Muscle layer of duodenum (tissue), 2 donors: ENCODE data around the gene TFIP11.

Source experiments
- H3K27ac ChIP-seq: one replicate; pipeline ENCODE4 v1.7.0; 2013; ENCODE audit warnings: mild to moderate bottlenecking, low read length
- H3K27me3 ChIP-seq: one replicate; pipeline ENCODE4 v1.7.0; 2013; ENCODE audit warnings: low read depth, mild to moderate bottlenecking, control low read depth, low read length
- H3K36me3 ChIP-seq, 2 donors: one replicate each; pipeline ENCODE4 v1.7.0; 2013; ENCODE audit warnings: low read length in 2 of 2, control low read depth in 1 of 2, mild to moderate bottlenecking in 1 of 2; ENCODE audit not compliant: insufficient read depth in 2 of 2, control insufficient read depth in 1 of 2
- H3K4me1 ChIP-seq, 2 donors: one replicate each; pipeline ENCODE4 v1.7.0; 2013; ENCODE audit warnings: low read length in 2 of 2, mild to moderate bottlenecking in 2 of 2, control low read depth in 1 of 2, moderate library complexity in 1 of 2; ENCODE audit not compliant: insufficient read depth in 2 of 2, control insufficient read depth in 1 of 2
- H3K4me3 ChIP-seq, 2 donors: one replicate each; pipeline ENCODE4 v1.7.0; 2013; ENCODE audit warnings: low read length in 2 of 2, low read depth in 1 of 2, mild to moderate bottlenecking in 1 of 2
- H3K9me3 ChIP-seq, 2 donors: one replicate each; pipeline ENCODE4 v1.7.0; 2013; ENCODE audit warnings: low read length in 2 of 2, control low read depth in 1 of 2, mild to moderate bottlenecking in 1 of 2; ENCODE audit not compliant: control insufficient read depth in 1 of 2
- donor health status: healthy.

TFIP11 gene

DNA sequence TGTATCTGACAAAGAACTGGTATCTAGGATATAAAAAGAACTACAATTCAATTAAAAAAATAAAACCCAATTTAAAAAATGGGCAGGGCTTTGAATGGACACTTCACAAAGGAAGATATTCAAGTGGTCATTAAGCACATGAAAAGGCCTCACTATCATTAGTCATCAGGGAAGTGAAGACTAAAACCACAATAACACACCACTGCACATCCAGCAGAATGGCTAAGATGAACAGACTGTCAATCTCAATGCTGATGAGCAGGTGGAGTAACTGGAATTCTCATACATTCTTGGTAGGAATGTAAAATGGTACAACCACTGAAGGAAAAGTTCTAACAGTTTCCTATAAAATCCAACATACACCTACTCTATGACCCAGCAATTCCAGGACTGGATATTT lies 37.6 kb downstream of the TFIP11 start:
- Histone ChIP-seq H3K27ac (no peak overlapping the region), H3K4me1 (peaks cover 6 to 8% of the 10 kb centered on the region in 2 donors), H3K36me3 (peaks cover 45 to 64% of the 10 kb centered on the region in 2 donors), H3K9me3 (no peaks in the 10 kb centered on the region), H3K4me3 (no peak overlapping the region), H3K27me3 (no peaks in the 10 kb centered on the region)

DNA sequence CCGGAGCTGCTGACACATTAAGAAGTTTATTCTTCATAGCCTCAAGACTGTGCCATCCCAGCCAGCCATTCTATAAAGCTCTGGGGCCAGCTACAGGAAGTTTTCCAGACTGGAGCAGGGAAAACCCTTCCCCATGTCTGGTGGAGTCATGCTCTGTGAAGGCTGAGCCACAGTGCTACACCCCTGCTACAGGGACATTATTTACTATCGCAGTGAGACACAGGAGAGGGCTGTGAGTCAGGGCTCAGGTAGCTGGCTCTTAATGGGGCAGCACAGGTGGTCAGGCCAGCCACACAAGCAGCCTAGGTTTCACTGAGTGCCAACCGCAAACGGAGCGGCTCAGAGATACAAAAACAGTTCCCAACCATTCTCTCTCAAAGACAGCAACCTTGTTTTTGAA lies 40.8 kb downstream of the TFIP11 start:
- Histone ChIP-seq H3K27ac (no peak overlapping the region), H3K36me3 (peaks cover 55 to 84% of the 10 kb centered on the region in 2 donors)

DNA sequence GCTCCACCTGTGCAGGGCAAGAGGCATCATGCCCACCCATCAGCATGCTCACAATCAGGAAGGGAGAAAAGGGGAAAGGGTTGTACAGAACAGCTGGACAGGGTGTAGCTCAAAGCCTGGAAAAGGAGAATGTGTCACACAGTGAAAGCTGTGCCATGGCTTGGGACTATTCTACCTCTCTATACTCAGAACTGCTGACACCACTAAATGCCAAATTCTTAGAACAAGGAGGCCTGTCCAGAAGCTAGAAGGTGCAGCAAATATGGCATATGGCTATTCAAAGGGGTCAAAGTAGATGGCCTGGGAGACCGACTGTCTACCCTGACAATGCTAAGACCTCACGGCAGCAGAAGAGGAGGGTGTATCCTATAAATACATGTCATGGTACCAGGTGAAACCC lies 41.5 kb downstream of the TFIP11 start:
- H3K4me3 ChIP-seq = no peak overlapping the region
- H3K4me1 ChIP-seq = no peaks in the 10 kb centered on the region
- H3K27me3 ChIP-seq = no peaks in the 10 kb centered on the region
- no peaks in the 10 kb centered on the region for H3K9me3 ChIP-seq
- peaks cover 56 to 86% of the 10 kb centered on the region in 2 donors for H3K36me3 ChIP-seq
- H3K27ac ChIP-seq = no peak overlapping the region

More for the DNA sequence above, 40.8 kb downstream of the TFIP11 start:
- no peak overlapping the region for H3K4me3 ChIP-seq
- no peaks in the 10 kb centered on the region for H3K4me1 ChIP-seq
- H3K27me3 ChIP-seq = no peaks in the 10 kb centered on the region
- no peaks in the 10 kb centered on the region for H3K9me3 ChIP-seq

DNA sequence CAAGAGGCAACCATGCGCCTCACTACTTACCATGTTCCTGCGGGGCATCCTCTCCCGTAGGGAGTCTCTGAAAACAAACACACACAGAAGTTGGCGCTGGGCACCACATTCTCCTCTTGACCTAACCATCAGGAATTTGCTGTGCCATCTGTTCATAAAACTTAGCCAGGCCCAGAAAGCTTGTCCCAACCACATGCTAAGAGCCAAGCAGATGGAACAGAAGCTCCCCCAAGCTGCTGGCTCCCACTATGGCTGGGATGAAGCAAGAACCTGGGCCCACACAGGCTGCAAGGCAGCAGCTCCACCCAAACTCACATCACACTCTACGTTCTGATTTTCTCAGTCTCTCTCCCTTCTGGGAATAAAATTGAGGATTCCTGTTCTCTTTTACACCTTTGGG lies 46.1 kb downstream of the TFIP11 start:
- H3K36me3 ChIP-seq = peaks cover 62 to 87% of the 10 kb centered on the region in 2 donors
- H3K27ac ChIP-seq = no peak overlapping the region
- no peaks in the 10 kb centered on the region for H3K9me3 ChIP-seq
- no peak overlapping the region for H3K4me3 ChIP-seq
- H3K4me1 ChIP-seq = no peaks in the 10 kb centered on the region
- no peaks in the 10 kb centered on the region for H3K27me3 ChIP-seq

DNA sequence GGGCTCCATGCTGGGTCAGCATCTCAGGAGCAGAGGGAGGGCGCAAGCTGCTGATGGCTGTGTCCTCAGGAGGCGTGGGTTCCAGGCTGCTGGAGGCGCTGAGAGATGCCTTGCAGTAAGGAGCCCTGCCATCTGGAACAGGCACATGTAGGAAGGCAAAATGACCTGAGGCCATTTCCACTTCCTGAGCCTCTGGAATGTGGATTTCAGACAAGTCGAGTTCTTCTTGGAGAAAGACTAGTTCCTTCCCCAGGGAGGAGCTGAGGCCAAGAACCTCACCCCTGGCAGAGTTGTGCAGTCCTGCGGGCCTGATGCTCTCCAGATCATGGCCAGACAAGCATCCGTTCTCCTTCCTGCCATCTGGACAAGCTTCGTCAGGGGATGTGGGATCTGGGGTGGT lies 48.0 kb downstream of the TFIP11 start:
- Histone ChIP-seq H3K4me1 (no peaks in the 10 kb centered on the region), H3K9me3 (no peaks in the 10 kb centered on the region), H3K36me3 (peaks cover 57 to 83% of the 10 kb centered on the region in 2 donors), H3K27me3 (no peaks in the 10 kb centered on the region), H3K27ac (no peak overlapping the region), H3K4me3 (no peak overlapping the region)

DNA sequence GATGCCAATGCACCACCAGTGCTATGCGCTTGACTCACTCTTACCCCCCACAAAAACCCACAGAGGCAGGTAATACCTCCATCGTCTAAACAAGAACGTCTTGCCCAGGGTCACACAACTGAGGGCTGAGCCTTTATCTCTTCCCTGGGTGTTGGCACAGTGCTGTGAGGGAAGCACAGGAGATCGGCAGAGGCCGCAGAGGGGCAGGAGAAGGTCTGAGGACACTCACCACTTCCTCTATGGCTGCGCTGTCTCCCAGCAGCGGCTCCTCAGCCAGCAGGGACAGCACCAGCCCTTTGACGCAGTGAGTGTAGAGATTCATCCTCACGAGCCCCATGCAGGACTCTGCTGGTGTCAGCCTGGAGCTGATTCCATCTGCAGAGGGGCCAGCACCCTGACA lies 48.6 kb downstream of the TFIP11 start:
- H3K36me3 ChIP-seq = peaks cover 54 to 82% of the 10 kb centered on the region in 2 donors
- H3K27ac ChIP-seq = no peak overlapping the region

DNA sequence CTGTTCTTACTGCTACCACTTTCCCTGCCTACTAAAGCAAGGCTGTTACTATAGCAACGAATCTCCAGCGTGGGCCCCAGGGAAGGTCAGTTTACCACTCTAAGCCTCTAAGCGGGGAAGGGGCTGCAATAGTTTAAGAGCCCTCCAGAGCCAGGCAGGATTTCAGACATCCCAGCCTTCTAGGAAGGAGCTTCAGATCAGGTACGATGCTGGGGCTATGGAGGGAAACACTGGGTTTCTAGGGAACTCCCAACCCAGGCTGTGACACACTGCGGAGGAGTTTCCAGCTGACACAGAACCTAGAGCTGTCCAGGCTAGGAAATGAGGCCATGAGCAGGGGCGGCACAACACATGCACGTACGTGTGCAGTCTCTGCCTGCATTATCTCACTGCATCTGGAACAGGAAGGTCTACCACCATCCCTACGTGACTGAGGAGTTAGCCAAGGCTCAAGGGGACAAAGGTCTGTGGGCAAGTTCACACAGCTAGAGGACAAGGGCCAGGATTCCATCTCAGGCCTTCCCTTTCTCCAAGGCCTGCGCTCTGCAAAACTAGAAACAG lies 49.1 kb downstream of the TFIP11 start:
- Histone ChIP-seq H3K4me1 (no peaks in the 10 kb centered on the region), H3K27me3 (no peaks in the 10 kb centered on the region), H3K4me3 (no peak overlapping the region), H3K36me3 (peaks cover 52 to 82% of the 10 kb centered on the region in 2 donors), H3K27ac (no peak overlapping the region), H3K9me3 (no peaks in the 10 kb centered on the region)

More for the DNA sequence above, 48.6 kb downstream of the TFIP11 start:
- H3K4me3 ChIP-seq = no peak overlapping the region
- H3K4me1 ChIP-seq = no peaks in the 10 kb centered on the region
- H3K9me3 ChIP-seq = no peaks in the 10 kb centered on the region
- no peaks in the 10 kb centered on the region for H3K27me3 ChIP-seq

DNA sequence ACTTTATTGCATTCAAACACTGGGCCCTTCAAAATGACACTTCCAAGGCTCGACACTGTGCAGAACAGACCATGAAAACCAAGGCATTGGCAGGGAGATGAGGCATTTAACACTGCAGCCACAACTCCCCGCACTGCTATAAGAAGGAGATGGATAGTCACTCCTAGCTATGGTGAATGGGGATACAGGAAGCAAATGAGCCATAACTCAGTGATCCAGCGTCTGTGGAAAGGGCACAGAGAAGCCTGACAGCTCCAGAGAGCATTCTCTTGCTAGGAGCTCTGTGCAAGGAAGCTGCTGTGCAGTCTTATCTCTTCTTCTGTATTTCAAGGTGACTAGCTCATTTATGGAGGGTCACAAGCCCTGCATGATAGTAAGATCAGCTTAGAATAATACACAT lies 49.6 kb downstream of the TFIP11 start:
- Histone ChIP-seq H3K27ac (no peak overlapping the region), H3K36me3 (peaks cover 55 to 86% of the 10 kb centered on the region in 2 donors), H3K27me3 (no peaks in the 10 kb centered on the region), H3K9me3 (no peaks in the 10 kb centered on the region), H3K4me1 (no peaks in the 10 kb centered on the region), H3K4me3 (no peak overlapping the region)

DNA sequence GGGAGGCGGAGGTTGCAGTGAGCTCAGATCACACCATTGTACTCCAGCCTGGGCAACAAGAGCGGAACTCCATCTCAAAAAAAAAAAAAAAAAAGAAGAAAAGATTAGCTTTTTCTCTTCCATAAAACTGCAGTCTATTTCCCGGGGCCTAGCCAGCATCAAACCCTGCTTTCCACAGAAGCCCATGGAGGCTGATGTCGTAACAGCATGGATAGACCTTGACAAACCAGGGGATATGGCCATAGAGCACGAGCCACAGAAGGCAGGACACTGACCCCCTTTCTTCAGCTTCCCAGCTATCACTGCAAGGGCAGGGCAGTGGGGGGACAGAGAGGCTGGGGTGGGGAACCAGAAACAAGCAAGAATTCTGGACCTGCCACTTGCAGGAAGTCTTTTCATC lies 50.2 kb downstream of the TFIP11 start:
- no peak overlapping the region for H3K4me3 ChIP-seq
- peaks cover 54 to 85% of the 10 kb centered on the region in 2 donors for H3K36me3 ChIP-seq
- no peaks in the 10 kb centered on the region for H3K4me1 ChIP-seq
- H3K27me3 ChIP-seq = no peaks in the 10 kb centered on the region
- H3K27ac ChIP-seq = no peak overlapping the region
- H3K9me3 ChIP-seq = no peaks in the 10 kb centered on the region

DNA sequence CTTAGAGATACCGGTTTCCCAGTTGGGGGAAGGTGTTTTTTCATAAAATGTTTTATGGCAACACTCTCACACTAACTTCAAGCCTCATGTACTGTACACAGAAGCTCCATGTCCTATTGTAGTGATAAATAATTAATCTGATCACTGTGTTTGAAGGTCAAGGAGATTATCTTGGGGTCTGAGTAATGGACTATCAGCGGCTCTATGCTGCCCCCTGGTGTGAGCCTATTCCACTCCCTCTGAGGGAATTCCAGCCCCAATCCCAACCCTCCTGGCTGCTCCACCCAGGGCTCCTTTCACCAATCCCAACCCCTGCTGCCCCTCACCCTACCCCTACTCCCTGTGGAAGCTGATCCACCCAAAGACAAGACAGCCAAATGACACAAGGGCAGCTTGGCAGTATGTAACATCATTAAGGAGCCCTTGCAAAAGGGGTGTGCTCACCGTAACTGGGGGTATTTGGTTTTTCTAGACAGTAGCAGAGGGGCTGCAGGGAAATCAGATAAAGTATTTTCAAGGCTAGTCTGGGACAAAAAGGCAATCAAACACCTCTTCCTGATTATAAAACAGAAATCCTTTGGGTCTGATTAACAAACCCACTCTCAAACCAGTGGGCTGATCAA lies 51.0 kb downstream of the TFIP11 start:
- Histone ChIP-seq H3K9me3 (no peaks in the 10 kb centered on the region), H3K27me3 (no peaks in the 10 kb centered on the region), H3K4me1 (no peaks in the 10 kb centered on the region), H3K4me3 (no peak overlapping the region), H3K27ac (no peak overlapping the region), H3K36me3 (peaks cover 52 to 79% of the 10 kb centered on the region in 2 donors)

DNA sequence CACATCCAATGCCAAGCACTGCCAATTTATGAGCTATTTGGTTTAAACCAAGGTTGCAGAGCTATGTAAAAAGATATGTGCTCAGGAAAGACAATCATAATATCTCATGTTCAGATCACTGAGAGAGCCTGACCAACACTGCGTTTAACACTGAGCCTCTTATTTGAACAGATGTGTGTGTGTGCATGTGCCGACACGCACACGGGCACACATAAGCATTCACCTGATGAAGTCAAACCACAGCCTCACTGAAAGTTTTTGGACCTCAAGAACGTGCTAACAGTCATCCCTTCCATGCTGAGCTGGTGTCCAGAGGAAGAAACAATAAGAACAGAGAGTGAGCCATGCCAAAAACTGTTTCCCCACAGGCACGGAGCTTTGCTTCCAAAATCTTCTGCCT lies 52.1 kb downstream of the TFIP11 start:
- H3K27ac ChIP-seq = no peak overlapping the region

More for the DNA sequence above, 52.1 kb downstream of the TFIP11 start:
- peaks cover 43 to 74% of the 10 kb centered on the region in 2 donors for H3K36me3 ChIP-seq
- no peaks in the 10 kb centered on the region for H3K4me1 ChIP-seq
- no peaks in the 10 kb centered on the region for H3K27me3 ChIP-seq
- H3K4me3 ChIP-seq = no peak overlapping the region
- H3K9me3 ChIP-seq = no peaks in the 10 kb centered on the region
